MM.1S (cell line): Measurements from ENCODE around the gene FAM117B.

Experiments used
- DNase-seq: peaks from one replicate; pipeline ENCODE4 v3.0.0-alpha.2; 2015
- H2AFZ ChIP-seq: fragments of 300-600 bp; sonication (generic); 2 replicates; pipeline ENCODE4 v1.6.0; 2016; ENCODE audit warnings: antibody characterized with exemption, low read length
- H3F3A ChIP-seq: fragments of 300-600 bp; sonication (generic); 2 replicates; pipeline ENCODE4 v1.6.1; 2016; ENCODE audit warnings: mild to moderate bottlenecking, antibody characterized with exemption, low read length, moderate library complexity, mixed read lengths; ENCODE audit not compliant: insufficient read depth
- H3K27ac ChIP-seq: fragments of 300-600 bp; sonication (generic); 2 replicates; pipeline ENCODE4 v1.5.1; 2016; ENCODE audit warnings: mild to moderate bottlenecking, low read length
- H3K27me3 ChIP-seq: fragments of 300-600 bp; sonication (generic); replicated peaks from 2 replicates; pipeline ENCODE4 v1.6.0; 2016; ENCODE audit warnings: low read length; ENCODE audit not compliant: insufficient read depth
- H3K36me3 ChIP-seq: fragments of 300-600 bp; sonication (generic); replicated peaks from 2 replicates; pipeline ENCODE4 v1.6.1; 2016; ENCODE audit warnings: mild to moderate bottlenecking, low read length, mixed read lengths; ENCODE audit not compliant: insufficient read depth
- H3K4me1 ChIP-seq: fragments of 300-600 bp; sonication (generic); 2 replicates; pipeline ENCODE4 v1.6.1; 2016; ENCODE audit warnings: low read length, mixed read lengths
- H3K4me2 ChIP-seq: fragments of 300-600 bp; sonication (generic); 2 replicates; pipeline ENCODE4 v1.6.0; 2016; ENCODE audit warnings: low read depth, low read length
- H3K4me3 ChIP-seq: fragments of 300-600 bp; sonication (generic); 2 replicates; pipeline ENCODE4 v1.5.1; 2016; ENCODE audit warnings: low read length, mixed read lengths
- H3K79me2 ChIP-seq: fragments of 300-600 bp; sonication (generic); 2 replicates; pipeline ENCODE4 v1.6.1; 2016; ENCODE audit warnings: mixed run types, low read length, mixed read lengths
- H3K9ac ChIP-seq: fragments of 300-600 bp; sonication (generic); 2 replicates; pipeline ENCODE4 v1.6.1; 2016; ENCODE audit warnings: low read length, mixed read lengths
- H3K9me2 ChIP-seq: fragments of 300-600 bp; sonication (generic); replicated peaks from 2 replicates; pipeline ENCODE4 v1.6.1; 2016; ENCODE audit warnings: mild to moderate bottlenecking, low read length, mixed read lengths; ENCODE audit not compliant: insufficient read depth
- H3K9me3 ChIP-seq: fragments of 300-600 bp; sonication (generic); replicated peaks from 2 replicates; pipeline ENCODE4 v1.6.1; 2016; ENCODE audit warnings: mild to moderate bottlenecking, low read length, mixed read lengths; ENCODE audit not compliant: insufficient read depth
- H4K20me1 ChIP-seq: fragments of 300-600 bp; sonication (generic); 2 replicates; pipeline ENCODE4 v1.6.1; 2016; ENCODE audit warnings: mild to moderate bottlenecking, low read length, moderate library complexity, mixed read lengths; ENCODE audit not compliant: insufficient read depth
- EZH2 ChIP-seq: fragments of 300-600 bp; sonication (generic); optimal IDR thresholded peaks from 2 replicates; pipeline ENCODE3; 2017; ENCODE audit warnings: low read depth, mild to moderate bottlenecking, antibody characterized with exemption, low read length, mixed read lengths
- EZH2phosphoT487 ChIP-seq: fragments of 300-600 bp; sonication (generic); IDR thresholded peaks from 2 replicates; pipeline ENCODE4 v1.6.1; 2018; ENCODE audit warnings: antibody characterized with exemption, low read length
- TF ChIP-seq, protein P1 (sequence below): fragments of 300-600 bp; sonication (generic); IDR thresholded peaks from 2 replicates; pipeline ENCODE4 v1.5.1; 2016; ENCODE audit warnings: antibody characterized with exemption, low read length, mixed read lengths

The FAM117B gene

DNA sequence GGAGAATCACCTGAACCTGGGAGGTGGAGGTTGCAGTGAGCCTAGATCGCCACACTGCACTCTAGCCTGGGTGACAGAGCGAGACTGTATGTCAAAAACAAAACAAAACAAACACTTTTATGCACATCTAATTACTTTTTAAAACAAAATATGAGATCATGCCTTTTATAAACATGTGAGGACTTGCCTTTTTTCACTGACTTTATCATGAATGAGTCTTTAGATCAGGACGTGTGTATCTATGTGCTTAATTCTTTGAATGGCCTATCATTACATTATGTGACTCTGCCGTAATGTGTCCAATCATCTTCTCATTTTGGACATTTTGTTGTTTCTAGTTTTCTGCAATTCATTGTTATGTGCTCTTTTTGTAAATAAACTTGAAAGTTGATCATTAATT lies 58.7 kb downstream of the FAM117B start:
- Histone ChIP-seq H3K79me2 (no peaks in the 10 kb centered on the region), H3K9me2 (no peaks in the 10 kb centered on the region), H3K36me3 (no peaks in the 10 kb centered on the region), H3K27me3 (no peaks in the 10 kb centered on the region), H3K4me3 (no peak overlapping the region), H3K27ac (no peak overlapping the region), H3F3A (no peaks in the 10 kb centered on the region), H3K4me1 (no peaks in the 10 kb centered on the region), H3K9ac (no peak overlapping the region), H3K4me2 (no peak overlapping the region), H4K20me1 (no peaks in the 10 kb centered on the region), H2AFZ (no peak overlapping the region), H3K9me3 (no peaks in the 10 kb centered on the region)
- TF ChIP-seq EZH2phosphoT487 (no peak), EZH2 (no peak)
- TF ChIP-seq, protein P1, sequence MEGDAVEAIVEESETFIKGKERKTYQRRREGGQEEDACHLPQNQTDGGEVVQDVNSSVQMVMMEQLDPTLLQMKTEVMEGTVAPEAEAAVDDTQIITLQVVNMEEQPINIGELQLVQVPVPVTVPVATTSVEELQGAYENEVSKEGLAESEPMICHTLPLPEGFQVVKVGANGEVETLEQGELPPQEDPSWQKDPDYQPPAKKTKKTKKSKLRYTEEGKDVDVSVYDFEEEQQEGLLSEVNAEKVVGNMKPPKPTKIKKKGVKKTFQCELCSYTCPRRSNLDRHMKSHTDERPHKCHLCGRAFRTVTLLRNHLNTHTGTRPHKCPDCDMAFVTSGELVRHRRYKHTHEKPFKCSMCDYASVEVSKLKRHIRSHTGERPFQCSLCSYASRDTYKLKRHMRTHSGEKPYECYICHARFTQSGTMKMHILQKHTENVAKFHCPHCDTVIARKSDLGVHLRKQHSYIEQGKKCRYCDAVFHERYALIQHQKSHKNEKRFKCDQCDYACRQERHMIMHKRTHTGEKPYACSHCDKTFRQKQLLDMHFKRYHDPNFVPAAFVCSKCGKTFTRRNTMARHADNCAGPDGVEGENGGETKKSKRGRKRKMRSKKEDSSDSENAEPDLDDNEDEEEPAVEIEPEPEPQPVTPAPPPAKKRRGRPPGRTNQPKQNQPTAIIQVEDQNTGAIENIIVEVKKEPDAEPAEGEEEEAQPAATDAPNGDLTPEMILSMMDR = no peak
- no peak for DNase-seq

DNA sequence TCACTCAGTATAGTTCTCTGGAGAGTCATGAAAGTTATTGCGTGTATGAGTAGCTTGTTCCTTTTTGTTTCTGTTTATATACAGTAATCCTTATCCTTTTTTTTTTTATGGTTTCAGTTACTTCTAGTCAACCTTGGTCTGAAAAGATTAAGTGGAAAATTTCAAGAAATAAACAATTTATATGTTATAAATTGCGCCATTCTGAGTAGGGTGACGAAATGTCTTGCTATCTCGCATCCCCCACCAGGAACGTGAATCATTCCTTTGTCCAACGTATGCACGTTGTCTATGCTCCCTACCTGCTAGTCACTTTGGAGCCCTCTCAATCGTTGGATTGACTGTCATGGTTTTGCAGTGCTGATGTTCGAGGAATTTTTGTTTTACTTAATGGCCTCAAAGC lies 60.4 kb downstream of the FAM117B start:
- no peak overlapping the region for H3K9ac ChIP-seq
- no peak for TF ChIP-seq EZH2
- TF ChIP-seq, protein P1 = no peak
- TF ChIP-seq EZH2phosphoT487 = no peak

GRCh38 chr2:202700075-202700901 lies 65.5 kb downstream of the FAM117B start:
- TF ChIP-seq EZH2phosphoT487 = no peak

More for the DNA sequence above, 60.4 kb downstream of the FAM117B start:
- no peak overlapping the region for H3K4me2 ChIP-seq
- H3K27ac ChIP-seq = no peak overlapping the region
- H3K4me3 ChIP-seq = no peak overlapping the region
- H3K9me3 ChIP-seq = no peaks in the 10 kb centered on the region
- no peaks in the 10 kb centered on the region for H3K9me2 ChIP-seq
- no peaks in the 10 kb centered on the region for H3K27me3 ChIP-seq
- no peaks in the 10 kb centered on the region for H3K36me3 ChIP-seq
- H3K4me1 ChIP-seq = no peaks in the 10 kb centered on the region
- H2AFZ ChIP-seq = no peak overlapping the region
- DNase-seq = no peak
- no peaks in the 10 kb centered on the region for H3F3A ChIP-seq
- H3K79me2 ChIP-seq = no peaks in the 10 kb centered on the region
- no peaks in the 10 kb centered on the region for H4K20me1 ChIP-seq

GRCh38 chr2:202703091-202703490 lies 68.3 kb downstream of the FAM117B start:
- no peaks in the 10 kb centered on the region for H3K9me2 ChIP-seq
- H3K27ac ChIP-seq = no peak overlapping the region
- TF ChIP-seq, protein P1 = no peak
- TF ChIP-seq EZH2phosphoT487 = no peak
- no peak for TF ChIP-seq EZH2
- H3K4me2 ChIP-seq = no peak overlapping the region
- no peak for DNase-seq
- H3K79me2 ChIP-seq = no peaks in the 10 kb centered on the region
- no peak overlapping the region for H2AFZ ChIP-seq
- no peaks in the 10 kb centered on the region for H3K9me3 ChIP-seq
- no peaks in the 10 kb centered on the region for H3K27me3 ChIP-seq
- no peak overlapping the region for H3K4me3 ChIP-seq
- H3K9ac ChIP-seq = no peak overlapping the region
- H4K20me1 ChIP-seq = no peaks in the 10 kb centered on the region
- no peaks in the 10 kb centered on the region for H3F3A ChIP-seq
- H3K4me1 ChIP-seq = no peaks in the 10 kb centered on the region
- H3K36me3 ChIP-seq = no peaks in the 10 kb centered on the region

More at GRCh38 chr2:202700075-202700901, 65.5 kb downstream of the FAM117B start:
- no peak for DNase-seq
- no peak overlapping the region for H2AFZ ChIP-seq
- no peaks in the 10 kb centered on the region for H3K27me3 ChIP-seq
- no peaks in the 10 kb centered on the region for H3K36me3 ChIP-seq
- H3K27ac ChIP-seq = no peak overlapping the region
- no peak overlapping the region for H3K4me3 ChIP-seq
- H4K20me1 ChIP-seq = no peaks in the 10 kb centered on the region
- H3K4me2 ChIP-seq = no peak overlapping the region
- no peaks in the 10 kb centered on the region for H3K9me2 ChIP-seq
- no peaks in the 10 kb centered on the region for H3K4me1 ChIP-seq
- H3K9me3 ChIP-seq = no peaks in the 10 kb centered on the region
- H3F3A ChIP-seq = no peaks in the 10 kb centered on the region
- H3K79me2 ChIP-seq = no peaks in the 10 kb centered on the region
- no peak overlapping the region for H3K9ac ChIP-seq
